GM21423 (cell line): ENCODE measurements around the gene ANXA11.

Experiments used
- ATAC-seq: cut with Tn5 transposase; IDR thresholded peaks from one replicate; pipeline ENCODE4 v1.9.1; 2021; ENCODE audit warnings: mild to moderate bottlenecking, moderate library complexity; ENCODE audit not compliant: unreplicated experiment

Gene ANXA11

DNA sequence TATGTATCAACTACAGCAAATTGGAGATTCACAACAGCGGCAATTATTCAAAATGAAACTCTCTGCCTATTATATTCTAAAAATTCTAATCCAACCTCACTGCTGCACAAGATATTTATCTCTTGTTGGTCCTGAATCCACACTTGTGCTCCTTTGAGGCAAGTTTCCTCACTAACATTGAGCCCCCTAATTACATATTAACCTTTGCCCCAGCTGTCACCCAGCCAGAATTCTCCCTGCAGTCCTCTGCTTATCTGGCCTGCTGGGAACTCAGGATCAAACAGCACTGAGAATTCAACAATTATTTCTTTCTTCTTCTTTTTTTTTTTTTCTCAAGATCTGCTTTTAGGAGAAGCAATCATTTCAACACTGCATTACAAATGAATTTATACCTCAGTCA is 94.4 kb downstream of the ANXA11 start:
- no peak for ATAC-seq

DNA sequence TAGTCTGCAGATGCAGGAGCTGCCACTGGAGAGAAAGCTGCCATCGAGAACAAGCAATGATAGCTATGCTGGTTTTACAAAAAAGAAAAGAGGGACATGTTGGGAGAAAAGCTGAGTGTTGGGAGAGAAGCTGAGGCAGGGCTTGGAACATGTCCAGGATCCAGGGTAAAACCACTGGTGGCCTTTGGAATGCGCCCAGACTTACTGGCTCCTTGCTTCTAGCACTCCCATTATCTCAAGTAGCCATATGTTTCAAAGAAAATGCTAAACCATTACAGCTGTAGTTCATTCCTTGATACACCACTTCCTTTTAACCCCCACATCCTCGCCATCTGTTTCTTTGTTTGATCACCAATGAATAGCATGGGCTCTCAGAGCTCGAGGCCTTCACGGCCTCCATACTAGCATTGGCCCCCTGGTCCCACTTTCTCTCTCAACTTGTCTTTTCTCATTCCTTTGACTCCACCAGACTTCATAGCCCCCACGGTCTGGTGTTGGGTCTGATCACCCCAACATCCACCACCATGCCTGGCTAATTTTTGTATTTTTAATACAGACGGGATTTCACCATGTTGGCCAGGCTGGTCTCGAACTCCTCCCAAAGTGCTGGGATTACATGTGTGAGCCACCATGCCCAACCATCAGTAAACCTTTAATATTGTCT is 96.6 kb downstream of the ANXA11 start:
- no peak for ATAC-seq

DNA sequence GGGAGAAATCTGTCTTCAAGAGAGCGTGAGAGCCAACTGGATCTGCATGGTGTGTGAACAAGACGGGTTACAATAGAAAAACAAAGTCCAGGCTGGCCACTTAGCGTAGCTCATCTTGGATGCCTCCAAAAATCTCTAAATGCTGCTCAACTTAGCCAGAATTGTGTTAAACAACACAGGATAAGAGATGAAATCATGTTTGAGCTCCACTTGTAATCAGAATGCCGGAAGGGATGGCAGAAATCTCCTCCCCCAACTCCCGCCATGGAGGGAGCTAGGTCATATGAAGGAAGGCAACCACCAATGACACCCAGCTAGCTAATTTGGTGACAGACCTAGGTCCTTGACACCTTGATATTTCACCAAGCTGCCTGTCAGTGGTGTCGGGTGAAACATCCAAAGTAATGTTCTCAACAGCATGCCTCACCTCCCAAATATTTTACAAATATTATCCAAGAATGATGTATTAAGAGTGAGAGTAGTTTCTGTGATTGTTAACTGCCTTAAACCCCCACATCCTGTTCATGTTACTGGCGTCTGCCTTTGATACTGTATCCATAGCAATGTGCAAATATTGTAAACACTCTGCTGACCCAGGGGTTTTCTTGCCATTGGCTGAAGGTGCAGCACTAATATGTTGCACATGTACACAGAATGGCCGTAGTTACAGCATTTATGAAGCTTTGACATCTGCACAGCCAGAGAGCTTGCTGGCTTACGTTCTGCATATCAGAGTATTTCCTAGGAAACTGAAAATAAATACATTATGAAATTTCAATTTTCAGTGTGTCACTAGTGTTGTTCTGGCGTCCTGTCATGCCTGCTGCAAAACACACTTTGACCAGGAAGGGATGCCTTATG is 101.0 kb downstream of the ANXA11 start:
- ATAC-seq = no peak
